ENCODE data around the gene EIF2S3B. TPM values are rescaled to one million over a fixed set of nuclear protein-coding genes. Genes with fewer than 3 reads are reported as not detected.

Gene EIF2S3B
- 0.43 to 0.97 TPM (median 0.52 TPM) in 5 replicates for total RNA-seq (2022; extraction: Qiagen RNA extraction)

DNA sequence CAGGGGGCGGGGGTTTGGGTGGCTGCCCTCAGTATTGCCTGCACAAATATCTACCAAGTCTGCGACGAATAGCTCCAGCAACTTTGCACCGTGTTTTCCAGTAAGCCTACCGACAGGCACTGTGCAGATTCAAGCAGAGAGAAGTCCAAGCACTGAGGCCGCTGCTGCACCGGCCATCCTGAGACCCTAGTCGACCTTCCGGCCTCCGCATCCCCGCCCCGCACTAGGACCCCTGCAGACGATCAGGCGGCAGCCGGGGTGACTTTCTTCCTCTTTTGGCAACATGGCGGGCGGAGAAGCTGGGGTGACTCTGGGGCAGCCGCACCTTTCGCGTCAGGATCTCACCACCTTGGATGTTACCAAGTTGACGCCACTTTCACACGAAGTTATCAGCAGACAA lies at the start of gene EIF2S3B:
Gene EIF2S3B, plus strand, starts transcription at position 271 of the 400 bp plus-strand sequence. Its CDS starts 13 bp downstream, at position 284.

Other genes with a start within 250 kb of the EIF2S3B start
- gene KLRD1, start 198.0 kb upstream of the EIF2S3B start, total RNA-seq (2022; extraction: Qiagen RNA extraction): not detected in 5 replicates
- 0.08 TPM in 1 of 5 replicates, not detected in the others for gene KLRK1, start 115.8 kb upstream of the EIF2S3B start, total RNA-seq (2022; extraction: Qiagen RNA extraction)
- gene KLRC4, start 96.1 kb upstream of the EIF2S3B start, total RNA-seq (2022; extraction: Qiagen RNA extraction): not detected in 5 replicates
- 0.16 to 0.24 TPM (median 0.17 TPM) in 3 of 5 replicates, not detected in the others for gene KLRC3, start 85.3 kb upstream of the EIF2S3B start, total RNA-seq (2022; extraction: Qiagen RNA extraction)
- gene KLRC2, start 69.9 kb upstream of the EIF2S3B start, total RNA-seq (2022; extraction: Qiagen RNA extraction): 1.4 to 2.2 TPM (median 1.7 TPM) in 5 replicates
- gene KLRC1, start 52.5 kb upstream of the EIF2S3B start, total RNA-seq (2022; extraction: Qiagen RNA extraction): not detected in 5 replicates
- gene MAGOHB, start 107.7 kb downstream of the EIF2S3B start, total RNA-seq (2022; extraction: Qiagen RNA extraction): 45.9 to 55.4 TPM (median 48.7 TPM) in 5 replicates
- 0.08 to 0.41 TPM (median 0.22 TPM) in 5 replicates for gene STYK1, start 168.2 kb downstream of the EIF2S3B start, total RNA-seq (2022; extraction: Qiagen RNA extraction)
- 254 to 269 TPM (median 257 TPM) in 5 replicates for gene YBX3, start 217.4 kb downstream of the EIF2S3B start, total RNA-seq (2022; extraction: Qiagen RNA extraction)